GM12875 (cell line): ENCODE data around the gene PRKG2.

ENCODE experiments used
- H3K4me3 ChIP-seq: one replicate; pipeline ENCODE4 v1.5.1; 2011; ENCODE audit warnings: low read depth, low read length, control low read depth
- CTCF ChIP-seq: IDR thresholded peaks from 2 replicates; pipeline ENCODE4 v1.5.1; 2011; ENCODE audit warnings: low read depth, mild to moderate bottlenecking, control low read depth, inconsistent platforms, low read length, moderate library complexity, borderline replicate concordance; ENCODE audit not compliant: insufficient read depth

The PRKG2 gene

GRCh38 chr4:81095389-81095788 lies 119.6 kb downstream of the PRKG2 start:
- no peak overlapping the region for H3K4me3 ChIP-seq
- TF ChIP-seq CTCF = no peak

GRCh38 chr4:81093720-81094401 lies 121.2 kb downstream of the PRKG2 start:
- H3K4me3 ChIP-seq = no peak overlapping the region
- no peak for TF ChIP-seq CTCF

- no peak for TF ChIP-seq CTCF
These were observed 129.0 kb downstream of the PRKG2 start for GRCh38 chr4:81085979-81086378.

GRCh38 chr4:81085291-81085690 lies 129.7 kb downstream of the PRKG2 start:
- no peak overlapping the region for H3K4me3 ChIP-seq
- no peak for TF ChIP-seq CTCF

More at GRCh38 chr4:81085979-81086378, 129.0 kb downstream of the PRKG2 start:
- no peak overlapping the region for H3K4me3 ChIP-seq

- no peak overlapping the region for H3K4me3 ChIP-seq
- no peak for TF ChIP-seq CTCF
These were observed 130.4 kb downstream of the PRKG2 start for GRCh38 chr4:81084634-81085033.

GRCh38 chr4:81084029-81084428 lies 131.0 kb downstream of the PRKG2 start:
- TF ChIP-seq CTCF = no peak

GRCh38 chr4:81081156-81081555 lies 133.9 kb downstream of the PRKG2 start:
- no peak for TF ChIP-seq CTCF

More at GRCh38 chr4:81084029-81084428, 131.0 kb downstream of the PRKG2 start:
- H3K4me3 ChIP-seq = no peak overlapping the region

More at GRCh38 chr4:81081156-81081555, 133.9 kb downstream of the PRKG2 start:
- H3K4me3 ChIP-seq = no peak overlapping the region
